ENCODE data around the gene IQGAP3. TPM values are rescaled to one million over a fixed set of nuclear protein-coding genes. Genes with fewer than 3 reads are reported as not detected.
"Not testable (repeated sequence)": the region's sequence is repeated elsewhere in the genome, so short reads cannot be mapped to it uniquely, and the experiment has no call there.

IQGAP3 gene
- polyA plus RNA-seq, 4 donors: 11.6 to 15.7 (median 13.6) TPM

DNA sequence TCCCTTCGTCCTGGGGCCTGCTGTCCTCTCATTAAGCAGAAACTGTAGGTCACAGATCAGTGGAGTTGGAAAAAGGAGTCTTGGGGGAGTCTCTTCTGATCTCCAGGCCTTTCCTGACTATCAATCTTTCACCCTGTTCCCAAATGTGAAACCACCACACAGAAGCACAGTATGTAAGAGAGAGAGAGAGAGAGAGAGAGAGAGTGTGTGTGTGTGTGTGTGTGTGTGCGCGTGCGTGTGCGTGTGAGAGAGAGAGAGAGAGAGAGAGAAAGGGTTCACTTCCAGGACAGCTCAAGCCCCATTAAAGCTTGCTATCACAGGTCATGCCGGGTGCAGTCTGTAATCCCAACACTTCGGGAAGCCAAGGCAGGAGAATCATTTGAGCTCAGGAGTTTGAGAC lies 5.7 kb upstream of the IQGAP3 start:
- peak in 2 of 4 donors; percentile 45 to 58 for DNase-seq (ENCODE audit: low read depth in 4 of 4, low spot score in 3 of 4)

- no peak for DNase-seq (ENCODE audit: low read depth in 4 of 4, low spot score in 3 of 4)
These were observed 5.2 kb upstream of the IQGAP3 start for GRCh38 chr1:156577550-156577949.

DNA sequence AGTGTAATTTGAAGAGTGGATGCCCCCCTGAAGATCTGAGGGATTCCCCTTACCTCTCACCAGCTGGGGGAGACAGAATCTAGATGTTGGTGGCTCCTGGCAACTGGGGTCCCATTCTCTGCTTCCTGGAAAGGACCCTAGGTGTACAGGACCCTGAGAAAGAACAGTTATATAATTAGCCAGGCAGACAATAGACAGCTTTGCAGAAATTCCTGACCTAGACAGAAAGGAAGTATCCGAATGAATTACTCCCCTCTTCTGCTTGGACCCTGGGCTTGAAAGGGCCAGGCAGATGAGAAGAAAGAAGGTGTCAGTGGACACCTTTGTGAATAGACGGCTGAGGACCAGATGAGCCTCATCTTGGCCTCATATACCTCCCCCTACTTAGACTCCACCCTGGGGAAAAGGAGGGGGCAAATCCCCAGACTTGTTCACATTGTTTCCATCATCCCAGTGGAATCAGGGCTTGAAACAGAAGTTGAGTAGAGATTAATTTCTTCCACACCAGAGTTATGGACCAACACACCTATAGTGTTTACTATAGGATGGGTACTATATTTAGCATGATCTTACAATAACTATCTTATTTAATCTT lies 1.8 kb upstream of the IQGAP3 start:
- no peak for DNase-seq (ENCODE audit: low read depth in 4 of 4, low spot score in 3 of 4)

DNA sequence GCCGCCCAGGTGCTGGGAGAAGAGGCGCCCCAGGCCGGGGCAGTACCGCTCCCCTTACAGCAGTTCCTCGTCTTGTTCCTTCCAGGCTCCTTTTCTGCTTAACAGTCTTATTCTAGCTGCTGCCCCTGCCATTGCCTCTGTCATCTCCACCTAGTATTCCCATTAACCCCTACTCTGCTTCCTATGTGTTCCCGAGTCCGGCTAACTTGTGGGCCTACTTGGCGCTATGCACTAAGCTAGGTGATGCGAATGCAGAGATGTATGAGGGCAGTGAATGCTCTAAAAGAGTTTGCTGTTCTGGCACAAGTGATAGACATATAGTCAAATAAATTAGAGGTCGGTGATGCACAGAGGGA lies 276 bp upstream of the IQGAP3 start:
- DNase-seq (ENCODE audit: low read depth in 4 of 4, low spot score in 3 of 4): no peak

DNA sequence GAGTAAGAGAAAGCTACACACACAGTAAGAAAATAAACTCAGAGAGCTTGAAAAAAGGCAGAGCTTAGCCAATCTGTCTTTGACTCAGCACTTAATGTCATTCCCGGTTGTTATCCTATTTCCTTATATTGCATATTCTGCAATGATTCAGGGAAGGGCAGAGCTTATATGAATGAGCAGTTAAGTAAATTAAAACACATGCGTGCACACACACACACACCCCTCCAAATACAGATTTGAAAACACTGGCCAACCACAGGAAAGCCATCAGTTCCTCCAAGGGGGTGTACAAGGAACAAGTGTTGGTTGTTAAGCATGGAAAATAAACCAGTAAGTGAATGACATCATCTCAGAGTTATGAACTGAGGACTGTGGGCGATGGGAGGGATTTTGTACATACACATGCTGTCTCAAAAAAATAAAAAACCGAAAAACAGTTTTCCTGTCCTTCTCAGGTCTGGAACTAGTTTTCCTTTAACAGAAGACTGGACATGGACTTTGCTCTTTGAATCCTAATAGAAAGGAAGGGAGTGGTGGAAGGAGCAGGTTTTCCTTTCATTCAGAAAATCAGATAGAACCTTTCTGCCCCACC lies 1.0 kb downstream of the IQGAP3 start:
- DNase-seq (ENCODE audit: low read depth in 4 of 4, low spot score in 3 of 4): no peak

DNA sequence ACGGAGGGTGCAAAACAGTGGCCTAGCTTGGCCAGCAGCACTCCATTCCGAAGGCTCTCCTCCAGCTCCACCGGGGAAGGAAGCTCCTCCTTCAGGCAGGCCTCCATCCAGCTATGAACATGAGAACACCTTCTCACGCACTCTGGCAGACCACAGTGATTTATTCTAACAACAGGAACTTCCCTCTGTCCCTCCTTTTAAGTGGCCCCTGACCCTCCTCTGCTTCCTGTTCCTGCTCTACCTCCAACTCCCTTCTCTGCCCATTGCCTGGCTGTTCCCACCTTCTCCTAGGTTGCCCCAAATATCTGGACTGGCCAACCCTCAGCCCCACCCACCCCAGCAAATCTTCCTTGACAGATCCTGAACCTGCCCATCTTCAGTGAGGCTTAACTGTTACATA lies 5.9 kb downstream of the IQGAP3 start:
- no peak for DNase-seq (ENCODE audit: low read depth in 4 of 4, low spot score in 3 of 4)

DNA sequence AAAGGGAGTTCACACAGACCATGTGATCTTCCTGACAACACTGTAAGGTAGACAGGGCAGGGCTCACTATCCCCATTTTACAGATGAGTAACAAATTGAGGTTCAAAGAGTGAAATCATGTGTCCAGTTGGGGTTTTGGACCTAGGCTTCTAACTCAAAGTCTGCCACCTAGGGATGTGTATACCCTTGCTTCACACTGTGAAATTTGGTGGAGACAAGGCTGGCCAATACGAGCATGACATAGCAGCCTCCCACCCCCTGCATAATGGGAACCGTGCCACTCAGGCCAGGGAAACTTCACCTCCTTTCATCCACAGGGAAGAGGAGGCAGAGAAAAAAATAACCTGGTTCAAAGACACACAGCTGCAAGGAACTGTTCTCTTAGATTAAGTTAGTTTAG lies 6.8 kb downstream of the IQGAP3 start:
- DNase-seq (ENCODE audit: low read depth in 4 of 4, low spot score in 3 of 4): no peak

DNA sequence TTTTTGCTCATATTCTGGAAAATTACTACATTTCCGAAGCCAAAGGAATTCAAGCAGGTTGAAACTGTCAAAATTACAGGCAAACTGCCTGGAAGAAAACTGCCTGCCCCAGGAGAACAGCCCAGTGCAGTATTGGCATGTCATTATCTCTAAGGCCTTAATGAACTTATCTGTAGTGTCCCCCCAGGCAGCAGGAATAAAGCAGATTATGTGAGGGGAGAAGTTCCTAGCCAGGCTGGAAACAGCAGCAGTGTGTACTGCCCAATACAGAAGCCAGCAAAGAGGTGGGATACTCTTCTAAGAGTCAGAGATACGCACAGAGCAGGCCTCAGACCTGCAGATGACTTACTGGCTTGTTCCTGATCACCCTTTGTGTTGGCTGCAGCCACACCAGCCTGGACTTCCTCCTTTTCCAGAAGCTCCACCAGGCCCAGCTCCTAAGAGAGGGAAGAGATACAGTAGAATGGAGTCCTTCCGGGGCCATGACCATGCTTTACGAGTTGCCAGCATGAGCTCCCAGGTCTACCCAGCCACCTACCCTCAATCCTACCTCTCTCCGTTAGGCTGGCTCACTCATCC lies 11.7 kb downstream of the IQGAP3 start:
- DNase-seq (ENCODE audit: low read depth in 4 of 4, low spot score in 3 of 4): no peak

GRCh38 chr1:156559797-156560385 lies 12.5 kb downstream of the IQGAP3 start:
- no peak for DNase-seq (ENCODE audit: low read depth in 4 of 4, low spot score in 3 of 4)

GRCh38 chr1:156559086-156559796 lies 13.1 kb downstream of the IQGAP3 start:
- no peak for DNase-seq (ENCODE audit: low read depth in 4 of 4, low spot score in 3 of 4)

DNA sequence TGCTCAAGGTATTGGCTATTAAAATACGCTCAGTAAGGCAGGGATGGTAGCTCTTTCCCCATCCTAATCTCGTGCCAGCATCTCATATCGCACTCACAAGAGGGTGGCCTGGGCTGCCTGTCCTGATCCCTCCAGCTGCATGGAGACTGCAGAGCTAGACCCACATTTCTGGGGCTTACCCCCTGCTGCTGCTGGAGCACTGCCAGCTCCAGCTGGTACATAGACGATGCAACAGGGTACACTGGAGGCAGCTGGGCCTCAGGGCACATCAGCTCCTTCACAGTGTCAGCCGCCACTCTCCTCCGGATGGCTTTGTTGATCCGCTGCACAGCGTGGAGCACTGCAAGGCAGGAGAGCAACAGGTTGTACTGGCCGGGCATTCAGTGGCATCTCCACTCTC lies 16.0 kb downstream of the IQGAP3 start:
- no peak for DNase-seq (ENCODE audit: low read depth in 4 of 4, low spot score in 3 of 4)

DNA sequence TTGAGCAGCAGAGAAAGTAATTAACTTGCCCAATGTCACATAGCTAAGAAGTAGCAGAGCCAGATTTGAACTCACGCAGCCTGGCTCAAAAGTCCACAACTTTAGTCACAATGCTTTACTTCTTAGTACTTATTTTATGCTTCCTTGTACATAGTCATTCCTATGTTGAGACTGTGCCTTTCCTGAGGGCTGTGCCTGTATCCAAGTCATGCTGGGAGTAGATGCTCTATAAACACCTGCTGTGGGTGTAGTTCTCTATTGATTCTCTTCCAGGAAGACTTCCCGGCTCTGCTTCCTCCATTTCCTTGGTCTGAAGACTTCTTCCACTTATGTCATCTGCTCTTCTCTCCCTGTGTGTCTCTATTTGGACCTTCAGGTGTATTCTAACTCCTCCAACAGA lies 16.6 kb downstream of the IQGAP3 start:
- DNase-seq (ENCODE audit: low read depth in 4 of 4, low spot score in 3 of 4): no peak

DNA sequence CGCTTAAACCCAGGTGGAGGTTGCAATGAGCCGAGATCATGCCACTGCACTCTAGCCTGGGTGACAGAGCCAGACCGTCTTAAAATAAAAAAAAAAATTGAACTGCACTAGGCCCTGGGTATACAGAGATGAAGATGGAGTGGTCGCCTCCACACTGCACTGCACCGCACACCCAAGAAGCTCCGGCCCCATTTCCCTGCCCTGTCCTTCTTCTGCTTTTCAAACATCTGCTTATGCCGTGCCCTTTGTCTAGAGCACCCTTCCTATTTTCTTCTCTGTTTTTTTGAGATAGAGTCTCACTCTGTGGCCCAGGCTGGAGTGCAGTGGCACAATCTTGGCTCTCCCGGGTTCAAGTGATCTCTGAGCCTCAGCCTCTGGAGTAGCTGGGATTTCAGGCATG lies 17.4 kb downstream of the IQGAP3 start:
- no peak for DNase-seq (ENCODE audit: low read depth in 4 of 4, low spot score in 3 of 4)

GRCh38 chr1:156553860-156554485 lies 18.4 kb downstream of the IQGAP3 start:
- DNase-seq (ENCODE audit: low read depth in 4 of 4, low spot score in 3 of 4): no peak

- DNase-seq (ENCODE audit: low read depth in 4 of 4, low spot score in 3 of 4): not testable (repeated sequence)
These were observed 19.4 kb downstream of the IQGAP3 start for GRCh38 chr1:156552937-156553336.

DNA sequence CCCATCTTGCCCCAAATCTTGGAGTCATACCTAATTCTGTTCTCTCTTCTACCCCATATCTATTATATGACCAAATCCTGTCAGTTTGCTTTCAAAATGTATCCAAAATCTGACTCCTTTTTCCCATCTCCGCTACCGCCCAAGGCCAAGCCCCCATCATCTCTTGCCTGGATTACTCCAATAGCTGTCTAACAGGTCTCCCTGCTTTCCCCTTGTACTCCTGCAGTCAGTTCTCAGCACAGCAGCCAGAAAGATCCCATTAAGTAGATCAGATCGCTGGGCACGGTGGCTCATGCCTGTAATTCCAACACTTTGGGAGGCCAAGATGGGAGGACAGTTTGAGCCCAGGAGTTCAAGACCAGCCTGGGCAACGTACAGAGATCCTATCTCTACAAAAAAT lies 19.8 kb downstream of the IQGAP3 start:
- DNase-seq (ENCODE audit: low read depth in 4 of 4, low spot score in 3 of 4): no peak

DNA sequence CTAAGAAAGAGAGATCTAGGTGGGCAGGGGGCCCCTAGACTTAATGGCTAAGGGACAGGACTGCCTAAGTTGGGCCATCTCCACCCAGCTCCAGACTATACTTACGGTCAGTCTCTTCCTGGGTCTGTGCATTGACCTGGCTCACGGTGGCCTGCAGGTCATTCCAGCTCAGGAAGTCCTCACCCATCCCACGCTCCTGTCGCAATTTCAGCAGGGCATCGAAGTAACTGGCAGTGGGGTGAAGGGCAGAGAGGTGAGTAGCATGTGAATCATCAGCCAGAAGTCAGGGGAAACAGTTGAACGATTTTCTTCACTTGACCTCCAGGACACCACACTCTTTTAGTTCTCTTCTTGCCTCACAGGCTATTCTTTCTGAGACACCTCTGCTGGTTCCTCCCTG lies 20.5 kb downstream of the IQGAP3 start:
- DNase-seq (ENCODE audit: low read depth in 4 of 4, low spot score in 3 of 4): no peak

- DNase-seq (ENCODE audit: low read depth in 4 of 4, low spot score in 3 of 4): no peak
These were observed 21.2 kb downstream of the IQGAP3 start for GRCh38 chr1:156551066-156551643.

- no peak for DNase-seq (ENCODE audit: low read depth in 4 of 4, low spot score in 3 of 4)
These were observed 22.0 kb downstream of the IQGAP3 start for GRCh38 chr1:156550346-156550745.

DNA sequence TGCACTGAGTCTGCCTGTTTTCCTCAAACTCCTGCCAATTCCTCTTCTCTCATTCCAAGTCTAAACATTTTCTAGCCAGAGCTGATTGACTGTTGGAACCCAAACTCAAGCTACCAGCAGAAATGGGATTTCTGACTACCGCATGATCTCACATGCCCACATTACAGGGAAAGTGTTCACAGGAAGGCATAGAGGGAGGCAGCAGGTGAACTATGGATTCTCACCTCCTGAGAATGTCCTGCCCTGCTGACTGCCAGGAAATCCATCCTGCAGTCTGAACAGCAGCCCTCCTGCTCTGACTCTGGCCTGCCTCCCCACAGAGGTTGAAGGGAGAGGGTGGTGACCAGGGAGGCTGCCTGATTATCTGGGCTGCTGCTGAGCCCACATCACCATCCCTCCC lies 22.5 kb downstream of the IQGAP3 start:
- DNase-seq (ENCODE audit: low read depth in 4 of 4, low spot score in 3 of 4): no peak

DNA sequence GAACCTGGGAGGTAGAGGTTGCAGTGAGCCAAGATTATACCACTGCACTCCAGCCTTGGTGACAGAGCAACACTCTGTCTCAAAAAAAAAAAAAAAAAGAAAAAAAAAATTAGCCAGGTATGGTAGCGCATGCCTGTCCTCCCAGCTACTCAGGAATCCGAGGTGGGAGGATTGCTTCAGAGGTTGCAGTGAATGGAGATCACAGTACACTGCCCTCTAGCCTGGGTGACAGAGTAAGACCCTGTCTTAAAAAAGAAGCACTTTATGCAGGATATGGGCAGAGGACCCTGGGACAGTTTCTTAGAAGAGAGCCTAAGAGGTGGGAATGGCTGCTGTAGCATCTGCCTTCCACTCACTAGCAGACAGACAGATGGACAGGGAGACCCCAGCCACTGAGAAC lies 23.0 kb downstream of the IQGAP3 start:
- DNase-seq (ENCODE audit: low read depth in 4 of 4, low spot score in 3 of 4): no peak
